Activated B cell treated with CpG ODN at 0.5 μM for 24 hours (primary cell): ENCODE data around the gene TRPV3. TPM values are rescaled to one million over a fixed set of nuclear protein-coding genes. Genes with fewer than 3 reads are reported as not detected.

Experiments used
- ATAC-seq: fragments of 200-7000 bp; cut with Tn5 transposase; one replicate; pipeline ENCODE4 v1.10.0; 2021; ENCODE audit warnings: low read depth, mild to moderate bottlenecking, moderate library complexity
- CTCF ChIA-PET: fragments of 350-600 bp; sonication (Branson Sonifier 250); formaldehyde crosslinking; loops from one replicate; lab custom pipeline; 2021; ENCODE audit warnings: antibody characterized with exemption; lab: Charles Lee
- POLR2A ChIA-PET: fragments of 350-600 bp; sonication (Branson Sonifier 250); formaldehyde crosslinking; loops from one replicate; lab custom pipeline; 2021; ENCODE audit warnings: antibody characterized with exemption; lab: Charles Lee
- DNase-seq: peaks from one replicate; pipeline ENCODE4 v3.0.0; 2022
- H3K27ac Mint-ChIP-seq: one replicate; pipeline ENCODE4 v1.8.0; 2020; ENCODE audit warnings: mixed read lengths
- H3K27me3 Mint-ChIP-seq: one replicate; pipeline ENCODE4 v1.8.0; 2021; ENCODE audit warnings: mixed read lengths
- H3K36me3 Mint-ChIP-seq: one replicate; pipeline ENCODE4 v1.8.0; 2021; ENCODE audit warnings: low read depth, mixed read lengths
- H3K4me1 Mint-ChIP-seq: one replicate; pipeline ENCODE4 v1.8.0; 2021; ENCODE audit warnings: mixed read lengths
- H3K4me3 Mint-ChIP-seq: one replicate; pipeline ENCODE4 v1.8.0; 2020; ENCODE audit warnings: mild to moderate bottlenecking, mixed read lengths
- H3K9me3 Mint-ChIP-seq: one replicate; pipeline ENCODE4 v1.8.0; 2020; ENCODE audit warnings: mixed read lengths
- intact Hi-C: fragments of 100-400 bp; cut with micrococcal nuclease; formaldehyde crosslinking; loops from one replicate; pipeline ENCODE4 v1.15.1; 2024
- total RNA-seq: library from RNA; stranded (reverse); gene quantifications from 2 replicates; pipeline ENCODE4 v1.2.3, GENCODE V29; 2022
- TF ChIP-seq, protein P1 (sequence below): fragments of 200-600 bp; IDR thresholded peaks from one replicate; pipeline ENCODE4 v1.8.0; 2022; ENCODE audit warnings: antibody characterized with exemption, mild to moderate bottlenecking

TRPV3 gene
- total RNA-seq, 1 donor from 2014 or later = 10.2 TPM

DNA sequence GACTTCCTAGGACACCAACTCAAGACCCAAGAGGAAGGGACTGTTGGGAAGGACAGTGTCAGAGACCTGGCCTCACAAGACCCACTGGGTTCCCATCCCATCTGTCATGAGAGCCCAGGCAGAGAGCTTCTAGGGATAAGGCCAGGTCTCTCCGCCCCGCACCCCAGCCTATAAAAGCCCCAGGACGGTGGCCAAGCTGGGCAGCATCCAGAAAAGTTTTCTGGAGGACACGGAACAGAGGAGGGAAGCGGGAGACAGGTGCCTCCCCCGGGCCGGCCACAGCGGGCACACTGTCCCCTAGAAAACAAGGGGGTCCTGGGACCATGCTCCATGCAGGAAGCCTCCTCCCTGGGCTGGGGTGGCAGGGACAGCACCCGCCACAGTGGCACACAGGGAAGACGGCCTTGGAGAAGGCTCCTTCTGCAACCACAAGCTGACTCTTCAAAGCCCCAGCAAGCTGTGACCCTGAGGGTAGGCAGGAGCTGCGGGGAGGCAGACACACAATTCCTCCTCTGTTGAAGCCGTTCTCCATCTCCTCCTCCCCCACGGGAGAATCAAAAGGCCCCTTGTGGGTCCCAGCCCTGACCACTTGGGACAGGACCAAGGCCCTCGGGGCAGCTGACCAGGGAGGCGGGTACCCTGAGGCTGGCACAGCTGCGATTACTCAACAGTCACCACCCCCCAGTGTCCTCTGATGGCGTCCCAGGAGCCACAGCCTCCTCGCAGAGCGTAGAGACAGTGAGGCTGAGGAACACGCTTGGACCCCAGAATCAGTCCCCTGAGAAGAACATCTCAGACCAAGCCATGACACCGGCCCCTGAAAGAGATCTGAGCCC lies 26.1 kb downstream of the TRPV3 start:
- TF ChIP-seq, protein P1, sequence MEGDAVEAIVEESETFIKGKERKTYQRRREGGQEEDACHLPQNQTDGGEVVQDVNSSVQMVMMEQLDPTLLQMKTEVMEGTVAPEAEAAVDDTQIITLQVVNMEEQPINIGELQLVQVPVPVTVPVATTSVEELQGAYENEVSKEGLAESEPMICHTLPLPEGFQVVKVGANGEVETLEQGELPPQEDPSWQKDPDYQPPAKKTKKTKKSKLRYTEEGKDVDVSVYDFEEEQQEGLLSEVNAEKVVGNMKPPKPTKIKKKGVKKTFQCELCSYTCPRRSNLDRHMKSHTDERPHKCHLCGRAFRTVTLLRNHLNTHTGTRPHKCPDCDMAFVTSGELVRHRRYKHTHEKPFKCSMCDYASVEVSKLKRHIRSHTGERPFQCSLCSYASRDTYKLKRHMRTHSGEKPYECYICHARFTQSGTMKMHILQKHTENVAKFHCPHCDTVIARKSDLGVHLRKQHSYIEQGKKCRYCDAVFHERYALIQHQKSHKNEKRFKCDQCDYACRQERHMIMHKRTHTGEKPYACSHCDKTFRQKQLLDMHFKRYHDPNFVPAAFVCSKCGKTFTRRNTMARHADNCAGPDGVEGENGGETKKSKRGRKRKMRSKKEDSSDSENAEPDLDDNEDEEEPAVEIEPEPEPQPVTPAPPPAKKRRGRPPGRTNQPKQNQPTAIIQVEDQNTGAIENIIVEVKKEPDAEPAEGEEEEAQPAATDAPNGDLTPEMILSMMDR = no peak
- DNase-seq = no peak
- Mint-ChIP-seq H3K27ac (no peak overlapping the region), H3K9me3 (no peaks in the 10 kb centered on the region), H3K36me3 (peaks cover 9% of the 10 kb centered on the region), H3K4me3 (no peak overlapping the region), H3K27me3 (no peaks in the 10 kb centered on the region), H3K4me1 (peaks cover 13% of the 10 kb centered on the region)
- ChIA-PET CTCF (interaction anchor here (1.3 kb wide), 1 partner anchor 8 kb away, joined by 3 read pairs; no protein-coding TSS in a partner anchor), POLR2A (no interaction called here)
- ATAC-seq = no peak
- intact Hi-C loops = no loop called here

GRCh38 chr17:3529817-3530741 lies 27.5 kb downstream of the TRPV3 start:
- H3K27me3 Mint-ChIP-seq = no peaks in the 10 kb centered on the region
- H3K4me3 Mint-ChIP-seq = no peak overlapping the region
- H3K4me1 Mint-ChIP-seq = peaks cover 10% of the 10 kb centered on the region
- CTCF ChIA-PET = interaction anchor here (1.3 kb wide), 1 partner anchor 9 kb away, joined by 3 read pairs; no protein-coding TSS in a partner anchor
- H3K9me3 Mint-ChIP-seq = no peaks in the 10 kb centered on the region
- H3K27ac Mint-ChIP-seq = no peak overlapping the region
- TF ChIP-seq, protein P1 = no peak
- H3K36me3 Mint-ChIP-seq = peaks cover 13% of the 10 kb centered on the region
- intact Hi-C loops = no loop called here
- DNase-seq = no peak
- no peak for ATAC-seq
- POLR2A ChIA-PET = no interaction called here

- Mint-ChIP-seq H3K36me3 (peaks cover 13% of the 10 kb centered on the region), H3K27me3 (no peaks in the 10 kb centered on the region), H3K4me1 (peaks cover 3% of the 10 kb centered on the region), H3K4me3 (no peak overlapping the region), H3K9me3 (no peaks in the 10 kb centered on the region), H3K27ac (no peak overlapping the region)
- DNase-seq (no peak), ATAC-seq (no peak)
- ChIA-PET POLR2A (no interaction called here), CTCF (no interaction called here)
- intact Hi-C loops = no loop called here
- TF ChIP-seq, protein P1 = no peak
Measured at GRCh38 chr17:3528880-3529511, 28.6 kb downstream of the TRPV3 start.

DNA sequence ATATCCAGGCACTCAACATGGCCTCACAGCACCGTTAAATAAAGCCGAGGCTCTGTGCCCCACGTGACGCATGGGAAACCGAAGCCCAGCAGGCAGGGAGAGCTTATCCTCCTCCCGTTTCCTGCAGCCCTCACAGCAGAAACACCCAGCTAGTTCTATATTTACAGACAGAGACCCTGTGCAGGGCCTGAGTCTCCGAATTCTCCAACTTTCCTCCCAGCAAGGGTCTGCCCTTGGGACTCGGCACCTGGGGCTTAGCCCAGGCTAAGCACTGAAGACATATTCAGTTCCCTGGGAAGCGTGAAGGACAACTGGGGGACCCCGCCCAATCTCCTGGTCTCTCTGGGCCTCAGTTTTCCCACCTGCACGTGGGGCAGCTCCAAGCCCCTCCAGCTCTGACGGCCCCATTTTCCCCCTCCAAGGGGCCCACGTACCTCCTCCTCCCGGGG lies 29.2 kb downstream of the TRPV3 start:
- intact Hi-C loops = no loop called here
- POLR2A ChIA-PET = no interaction called here
- no peak overlapping the region for H3K27ac Mint-ChIP-seq
- peaks cover 13% of the 10 kb centered on the region for H3K36me3 Mint-ChIP-seq
- ATAC-seq (no peak), DNase-seq (no peak)
- H3K9me3 Mint-ChIP-seq = no peaks in the 10 kb centered on the region
- no peaks in the 10 kb centered on the region for H3K27me3 Mint-ChIP-seq
- H3K4me1 Mint-ChIP-seq = peaks cover 3% of the 10 kb centered on the region
- no peak overlapping the region for H3K4me3 Mint-ChIP-seq
- CTCF ChIA-PET = no interaction called here
- TF ChIP-seq, protein P1 = no peak
